H1 (cell line): ENCODE measurements around the gene BLOC1S4. TPM values are rescaled to one million over a fixed set of nuclear protein-coding genes. Genes with fewer than 3 reads are reported as not detected.

Source experiments
- ASH2L ChIP-seq: fragments of 200-600, 300-600 bp; sonication (generic); IDR thresholded peaks from one replicate; pipeline ENCODE4 v1.7.1; 2017; ENCODE audit warnings: low read length
- BACH1 ChIP-seq: IDR thresholded peaks from 2 replicates; pipeline ENCODE4 v1.6.1; 2012; ENCODE audit warnings: low read length, improper control_type of control experiment
- BCL11A ChIP-seq, 2 experiments: IDR thresholded peaks; one replicate each; pipeline ENCODE4 v1.6.1; 2011; ENCODE audit warnings: low read depth in 2 of 2, low read length in 2 of 2, mild to moderate bottlenecking in 2 of 2
- CBX5 ChIP-seq: fragments of 300-800, 300-1000 bp; sonication (generic); IDR thresholded peaks from 2 replicates; pipeline ENCODE4 v1.7.1; 2016; ENCODE audit warnings: antibody characterized with exemption, low read length, low read depth
- CHD2 ChIP-seq: IDR thresholded peaks from 2 replicates; pipeline ENCODE4 v1.6.1; 2012; ENCODE audit warnings: low read length, improper control_type of control experiment
- CREB1 ChIP-seq: IDR thresholded peaks from 2 replicates; pipeline ENCODE4 v1.6.1; 2012; ENCODE audit warnings: inconsistent platforms
- E2F6 ChIP-seq: IDR thresholded peaks from 2 replicates; pipeline ENCODE4 v1.6.1; 2012; ENCODE audit warnings: inconsistent platforms
- EGR1 ChIP-seq: IDR thresholded peaks from 2 replicates; pipeline ENCODE4 v1.6.1; 2011; ENCODE audit warnings: low read depth, low read length, borderline replicate concordance
- EZH2 ChIP-seq: fragments of 200-600 bp; sonication (generic); IDR thresholded peaks from 2 replicates; pipeline ENCODE4 v1.7.1; 2012; ENCODE audit warnings: low read depth, mild to moderate bottlenecking, moderate library complexity, low read length, inconsistent platforms; ENCODE audit not compliant: severe bottlenecking
- FOSL1 ChIP-seq: IDR thresholded peaks from 2 replicates; pipeline ENCODE4 v1.6.1; 2011; ENCODE audit warnings: mild to moderate bottlenecking, low read depth, low read length, moderate library complexity; ENCODE audit not compliant: insufficient read depth
- GABPA ChIP-seq: IDR thresholded peaks from 2 replicates; pipeline ENCODE4 v1.6.1; 2011; ENCODE audit warnings: mild to moderate bottlenecking, low read length, moderate library complexity, borderline replicate concordance; ENCODE audit not compliant: insufficient read depth
- HDAC2 ChIP-seq, 2 experiments: fragments of 300-600 bp in 1 of 2; sonication (generic) in 1 of 2; IDR thresholded peaks; 2 replicates each; pipeline ENCODE4 v1.6.1; 2011 to 2012; ENCODE audit warnings: low read depth in 2 of 2, low read length in 2 of 2, mild to moderate bottlenecking in 2 of 2, moderate library complexity in 2 of 2, borderline replicate concordance in 1 of 2, inconsistent platforms in 1 of 2
- KDM4A ChIP-seq: IDR thresholded peaks from one replicate; pipeline ENCODE4 v1.7.1; 2012; ENCODE audit warnings: low read depth, mild to moderate bottlenecking, moderate library complexity, low read length, inconsistent platforms; ENCODE audit not compliant: severe bottlenecking
- NRF1 ChIP-seq: IDR thresholded peaks from 2 replicates; pipeline ENCODE4 v1.6.1; 2011; ENCODE audit warnings: mild to moderate bottlenecking, low read depth, low read length, improper control_type of control experiment
- PHF8 ChIP-seq: fragments of 200-600 bp; sonication (generic); conservative IDR thresholded peaks from 2 replicates; pipeline ENCODE4 v1.7.1; 2012; ENCODE audit warnings: low read depth, mild to moderate bottlenecking, inconsistent platforms, low read length, moderate library complexity
- POLR2AphosphoS5 ChIP-seq: IDR thresholded peaks from 2 replicates; pipeline ENCODE4 v1.6.1; 2011; ENCODE audit warnings: low read depth, low read length
- SP2 ChIP-seq: IDR thresholded peaks from 2 replicates; pipeline ENCODE4 v1.6.1; 2012; ENCODE audit warnings: mild to moderate bottlenecking, low read length, inconsistent platforms
- SP4 ChIP-seq: IDR thresholded peaks from 2 replicates; pipeline ENCODE4 v1.6.1; 2012; ENCODE audit warnings: low read length, inconsistent platforms
- TAF1 ChIP-seq: IDR thresholded peaks from 2 replicates; pipeline ENCODE4 v1.6.1; 2011; ENCODE audit warnings: mild to moderate bottlenecking, low read depth, low read length
- TAF7 ChIP-seq: optimal IDR thresholded peaks from 2 replicates; pipeline ENCODE3; 2011; ENCODE audit warnings: low read depth, mild to moderate bottlenecking, inconsistent platforms, low read length, moderate library complexity, borderline replicate concordance
- TBP ChIP-seq: IDR thresholded peaks from 2 replicates; pipeline ENCODE4 v1.6.1; 2011; ENCODE audit warnings: low read depth, low read length, improper control_type of control experiment
- polyA plus RNA-seq, 7 experiments: library from polyadenylated mRNA; depleted of rRNA in 3 of 7; stranded (reverse) in 5 of 7; unstranded in 2 of 7; fragments of >200 nt in 5 of 7; fragments of 200-250 nt in 2 of 7; gene quantifications; 1 replicate in 5 of 7; 2 replicates in 1 of 7; 4 replicates in 1 of 7; pipeline versions ENCODE4 v1.2.1 to v1.2.3, GENCODE V29; 2011 to 2013; ENCODE audit warnings: missing spikeins in 2 of 7, mixed read lengths in 2 of 7
- total RNA-seq: library from RNA; stranded (reverse); fragmentation: NEBNext Ultra II Directional; extraction: Animal tissue kit (Norgen Biotek cat#: 25700); gene quantifications from 2 replicates; pipeline ENCODE4 v1.2.1, GENCODE V29; 2021

Gene BLOC1S4
- total and polyA plus RNA-seq, 2 of the 8 experiments (the other 6 are each of a cell fraction or from before 2014, with no cell fraction given): 19.1 to 27.8 TPM

GRCh38 chr4:6716018-6716911, at the start of gene BLOC1S4 (continued):
- TF ChIP-seq HDAC2 (IDR thresholded peaks at IDR 0.05; ENCODE audit: borderline replicate concordance in 1 of 2, low read depth in 2 of 2, low read length in 2 of 2): peak in 1 of 2 experiments; percentile 69; a peak in 1 of 4 replicates
- TF ChIP-seq ASH2L: peak; percentile 69
- no peak for TF ChIP-seq EGR1
- TF ChIP-seq CHD2: no peak
- no peak for TF ChIP-seq SP2
- TF ChIP-seq GABPA: peak; percentile 75; the same call in 1 of the 2 replicates
- TF ChIP-seq SP4: peak; percentile 73; the same call in 1 of the 2 replicates
- TF ChIP-seq CREB1: peak; percentile 50; the same call in 1 of the 2 replicates
- TF ChIP-seq NRF1: peak; percentile 97
- peak; percentile 81 for TF ChIP-seq TAF1
- no peak for TF ChIP-seq EZH2
- peak; percentile 86 for TF ChIP-seq PHF8
- TF ChIP-seq E2F6: peak; percentile 82
- peak; percentile 44; the same call in 1 of the 2 replicates for TF ChIP-seq TBP
- no peak for TF ChIP-seq TAF7
- TF ChIP-seq CBX5: no peak
- TF ChIP-seq KDM4A: peak; percentile 95
- peak; percentile 59 for TF ChIP-seq BACH1
- TF ChIP-seq FOSL1: no peak
- TF ChIP-seq POLR2AphosphoS5: peak; percentile 80
- no peak for TF ChIP-seq BCL11A (IDR thresholded peaks at IDR 0.05; ENCODE audit: low read depth in 2 of 2, low read length in 2 of 2)
